Prostate gland (tissue), 2 donors: Measurements from ENCODE around the gene HDAC4.

Experiments used
- POLR2AphosphoS5 ChIP-seq: sonication (generic); formaldehyde crosslinking; IDR thresholded peaks from one replicate; pipeline ENCODE4 v1.6.1; 2017; ENCODE audit warnings: antibody characterized with exemption
- TF ChIP-seq, protein P1 (sequence below), 4 experiments: fragments of 200-600 bp in 2 of 4; fragments of 450-650 bp in 2 of 4; sonication (generic) in 2 of 4; IDR thresholded peaks; 1 replicate in 3 of 4; 2 replicates in 1 of 4; pipeline ENCODE4 v1.5.1; 2016 to 2019; ENCODE audit warnings: antibody characterized with exemption in 4 of 4, mild to moderate bottlenecking in 2 of 4, moderate library complexity in 2 of 4

DNA sequence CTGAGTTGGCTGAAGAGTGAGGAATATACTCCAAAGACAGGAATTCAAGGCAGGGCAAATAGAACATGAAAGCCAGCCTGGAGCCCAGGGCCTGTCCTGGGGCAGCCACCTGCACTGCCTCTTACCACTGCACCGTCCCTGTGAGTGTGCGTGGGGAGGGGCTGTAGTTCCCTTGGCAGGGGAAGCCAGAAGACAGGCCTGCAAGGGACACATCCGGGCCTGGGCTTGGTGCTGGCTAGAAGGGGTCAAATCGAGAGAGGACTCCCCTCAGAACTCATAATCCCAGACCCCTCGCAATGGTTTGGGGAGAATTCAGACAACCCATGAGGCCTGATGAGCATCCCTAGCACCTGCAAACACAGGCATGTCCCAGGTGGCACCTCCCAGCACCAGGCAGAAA lies 87.0 kb downstream of the HDAC4 start:
- TF ChIP-seq, protein P1, sequence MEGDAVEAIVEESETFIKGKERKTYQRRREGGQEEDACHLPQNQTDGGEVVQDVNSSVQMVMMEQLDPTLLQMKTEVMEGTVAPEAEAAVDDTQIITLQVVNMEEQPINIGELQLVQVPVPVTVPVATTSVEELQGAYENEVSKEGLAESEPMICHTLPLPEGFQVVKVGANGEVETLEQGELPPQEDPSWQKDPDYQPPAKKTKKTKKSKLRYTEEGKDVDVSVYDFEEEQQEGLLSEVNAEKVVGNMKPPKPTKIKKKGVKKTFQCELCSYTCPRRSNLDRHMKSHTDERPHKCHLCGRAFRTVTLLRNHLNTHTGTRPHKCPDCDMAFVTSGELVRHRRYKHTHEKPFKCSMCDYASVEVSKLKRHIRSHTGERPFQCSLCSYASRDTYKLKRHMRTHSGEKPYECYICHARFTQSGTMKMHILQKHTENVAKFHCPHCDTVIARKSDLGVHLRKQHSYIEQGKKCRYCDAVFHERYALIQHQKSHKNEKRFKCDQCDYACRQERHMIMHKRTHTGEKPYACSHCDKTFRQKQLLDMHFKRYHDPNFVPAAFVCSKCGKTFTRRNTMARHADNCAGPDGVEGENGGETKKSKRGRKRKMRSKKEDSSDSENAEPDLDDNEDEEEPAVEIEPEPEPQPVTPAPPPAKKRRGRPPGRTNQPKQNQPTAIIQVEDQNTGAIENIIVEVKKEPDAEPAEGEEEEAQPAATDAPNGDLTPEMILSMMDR (IDR thresholded peaks at IDR 0.05): no peak
- TF ChIP-seq POLR2AphosphoS5: no peak
